ENCODE data around the gene SFXN1. TPM values are rescaled to one million over a fixed set of nuclear protein-coding genes. Genes with fewer than 3 reads are reported as not detected.
"Not testable (repeated sequence)": the region's sequence is repeated elsewhere in the genome, so short reads cannot be mapped to it uniquely, and the experiment has no call there.

SFXN1 gene
- total RNA-seq, 1 donor from 2014 or later, result 84.3 TPM

DNA sequence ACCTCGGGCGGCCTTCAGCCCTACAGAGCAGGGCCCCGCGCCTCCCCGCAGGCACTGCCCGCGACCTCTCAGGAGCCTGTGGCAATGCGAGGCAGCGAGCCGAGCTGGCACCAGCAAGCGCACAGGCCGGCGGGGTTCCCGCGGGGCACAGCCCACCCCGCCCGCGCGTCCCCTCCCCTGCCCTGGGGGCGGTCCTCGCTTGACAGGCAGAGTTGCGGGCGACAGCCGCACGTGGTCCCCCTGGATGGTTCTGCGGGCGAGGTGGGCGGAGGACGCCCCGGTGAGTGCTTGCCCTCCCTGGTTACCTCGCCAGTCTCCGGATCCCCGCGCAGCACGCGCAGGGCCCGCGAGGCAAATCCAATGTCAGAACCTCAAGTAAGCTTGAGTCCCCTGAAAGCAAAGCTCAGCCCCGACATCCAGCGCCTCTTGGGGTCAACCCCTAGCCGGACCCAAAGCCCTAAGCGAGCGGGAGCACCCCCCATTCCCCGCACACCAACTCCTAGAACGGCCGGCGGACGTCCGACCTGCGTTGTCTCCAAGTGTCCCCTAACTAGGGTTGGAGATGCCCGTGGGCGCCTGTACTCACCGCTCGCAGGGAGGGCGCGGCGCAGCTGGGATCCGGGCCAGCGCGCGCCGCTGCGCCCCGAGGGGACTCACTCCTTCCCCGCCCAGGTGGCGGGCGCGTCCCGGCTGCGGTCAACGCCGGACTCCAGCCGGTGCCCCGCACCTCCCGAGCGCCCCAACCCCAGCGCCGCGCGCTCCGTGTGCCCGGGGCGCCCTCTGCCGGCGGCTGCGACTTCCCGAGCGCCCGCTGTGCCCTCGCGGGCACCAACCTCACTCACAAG lies 34.1 kb upstream of the SFXN1 start, which contains the start of gene DRD1:
TSS of gene DRD1 (minus strand) at position 123 of the 845 bp plus-strand sequence. CDS start 1,083 bp downstream, outside the sequence.
- peak; percentile 74 for DNase-seq (ENCODE audit: extremely low spot score, unreplicated experiment)
- Mint-ChIP-seq H3K9me3 (no peaks in the 10 kb centered on the region), H3K27ac (no peak within 1 kb of the TSS), H3K4me1 (ENCODE audit: unreplicated experiment) (peaks cover 4% of the 10 kb centered on the region), H3K27me3 (peaks cover 78% of the 10 kb centered on the region), H3K4me3 (peak within 1 kb of the TSS; percentile 83), H3K36me3 (no peaks in the 10 kb centered on the region)
- TF ChIP-seq, protein P1, sequence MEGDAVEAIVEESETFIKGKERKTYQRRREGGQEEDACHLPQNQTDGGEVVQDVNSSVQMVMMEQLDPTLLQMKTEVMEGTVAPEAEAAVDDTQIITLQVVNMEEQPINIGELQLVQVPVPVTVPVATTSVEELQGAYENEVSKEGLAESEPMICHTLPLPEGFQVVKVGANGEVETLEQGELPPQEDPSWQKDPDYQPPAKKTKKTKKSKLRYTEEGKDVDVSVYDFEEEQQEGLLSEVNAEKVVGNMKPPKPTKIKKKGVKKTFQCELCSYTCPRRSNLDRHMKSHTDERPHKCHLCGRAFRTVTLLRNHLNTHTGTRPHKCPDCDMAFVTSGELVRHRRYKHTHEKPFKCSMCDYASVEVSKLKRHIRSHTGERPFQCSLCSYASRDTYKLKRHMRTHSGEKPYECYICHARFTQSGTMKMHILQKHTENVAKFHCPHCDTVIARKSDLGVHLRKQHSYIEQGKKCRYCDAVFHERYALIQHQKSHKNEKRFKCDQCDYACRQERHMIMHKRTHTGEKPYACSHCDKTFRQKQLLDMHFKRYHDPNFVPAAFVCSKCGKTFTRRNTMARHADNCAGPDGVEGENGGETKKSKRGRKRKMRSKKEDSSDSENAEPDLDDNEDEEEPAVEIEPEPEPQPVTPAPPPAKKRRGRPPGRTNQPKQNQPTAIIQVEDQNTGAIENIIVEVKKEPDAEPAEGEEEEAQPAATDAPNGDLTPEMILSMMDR (conservative IDR thresholded peaks at IDR 0.05), result peak; percentile 90

DNA sequence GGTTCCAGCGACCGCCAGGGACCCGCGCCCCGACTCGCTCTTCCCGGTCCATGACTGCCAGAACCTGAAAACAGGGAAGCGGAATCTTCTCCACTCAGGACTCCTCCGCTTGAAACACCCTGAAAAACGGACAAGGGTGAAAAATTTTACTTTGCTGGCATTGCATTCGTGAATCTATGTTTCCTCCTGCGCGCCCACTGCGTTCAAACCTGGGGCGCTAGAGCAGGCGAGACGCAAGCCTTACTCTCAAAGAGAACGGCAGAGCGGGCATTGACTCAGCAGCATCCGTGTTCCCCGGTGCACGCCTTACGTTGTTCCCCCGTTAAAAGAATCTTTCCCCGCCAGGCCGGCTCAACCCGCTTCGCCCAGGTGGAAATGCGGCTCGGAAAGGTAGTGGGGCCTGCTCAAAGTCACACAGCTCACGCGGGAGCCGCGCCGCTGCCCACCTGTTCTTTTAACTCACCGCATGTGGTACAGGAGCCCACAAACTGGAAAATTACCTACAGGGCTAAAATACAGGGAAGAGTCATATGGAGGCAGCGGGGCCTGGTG lies 33.4 kb upstream of the SFXN1 start:
- peaks cover 80% of the 10 kb centered on the region for H3K27me3 Mint-ChIP-seq
- no peak overlapping the region for H3K27ac Mint-ChIP-seq
- H3K4me3 Mint-ChIP-seq, result peak overlapping the region; percentile 83
- H3K9me3 Mint-ChIP-seq, result no peaks in the 10 kb centered on the region
- TF ChIP-seq, protein P1 (conservative IDR thresholded peaks at IDR 0.05), result peak; percentile 25
- DNase-seq (ENCODE audit: extremely low spot score, unreplicated experiment), result no peak
- peaks cover 4% of the 10 kb centered on the region for H3K4me1 Mint-ChIP-seq (ENCODE audit: unreplicated experiment)
- H3K36me3 Mint-ChIP-seq, result no peaks in the 10 kb centered on the region

DNA sequence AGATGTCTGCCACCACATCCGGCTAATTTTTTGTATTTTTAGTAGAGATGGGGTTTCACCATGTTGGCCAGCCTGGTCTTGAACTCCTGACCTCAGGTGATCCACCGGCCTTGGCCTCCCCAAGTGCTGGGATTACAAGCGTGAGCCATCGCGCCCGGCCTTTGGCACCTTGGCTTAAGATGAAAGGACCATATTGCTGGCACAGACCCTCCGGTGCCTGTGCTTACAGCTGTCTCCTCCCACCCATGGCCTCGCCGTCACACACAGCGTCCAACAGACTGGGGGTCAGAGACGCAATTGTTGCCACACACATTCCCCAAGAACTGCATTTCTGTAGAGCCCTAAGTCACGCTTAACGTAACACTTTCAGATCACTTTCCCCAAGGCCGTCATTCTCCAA lies 32.0 kb upstream of the SFXN1 start:
- H3K4me3 Mint-ChIP-seq; H3K27ac Mint-ChIP-seq; DNase-seq (ENCODE audit: extremely low spot score, unreplicated experiment); H3K4me1 Mint-ChIP-seq (ENCODE audit: unreplicated experiment); H3K36me3 Mint-ChIP-seq; H3K9me3 Mint-ChIP-seq: not testable (repeated sequence)
- peaks cover 77% of the 10 kb centered on the region for H3K27me3 Mint-ChIP-seq

DNA sequence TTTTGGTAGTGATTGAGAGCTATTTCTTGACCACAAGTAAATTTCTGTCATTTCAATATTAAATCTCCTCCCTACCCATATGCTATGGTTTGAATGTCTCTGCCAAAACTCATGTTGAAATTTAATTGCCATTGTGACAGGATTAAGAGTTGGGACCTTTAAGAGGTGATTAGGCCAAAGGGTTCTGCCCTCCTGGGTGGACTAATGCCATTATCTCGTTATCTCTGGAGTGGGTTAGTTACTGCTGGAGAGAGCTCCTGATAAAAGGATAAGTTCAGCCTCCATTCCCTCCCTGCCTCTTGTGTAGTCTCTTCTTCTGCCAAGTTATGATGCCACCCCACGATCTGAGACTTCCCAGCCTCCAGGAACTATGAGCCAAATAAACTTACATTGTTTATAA lies 30.8 kb upstream of the SFXN1 start:
- H3K27ac Mint-ChIP-seq, result no peak overlapping the region
- no peaks in the 10 kb centered on the region for H3K9me3 Mint-ChIP-seq
- TF ChIP-seq, protein P1 (conservative IDR thresholded peaks at IDR 0.05), result no peak

DNA sequence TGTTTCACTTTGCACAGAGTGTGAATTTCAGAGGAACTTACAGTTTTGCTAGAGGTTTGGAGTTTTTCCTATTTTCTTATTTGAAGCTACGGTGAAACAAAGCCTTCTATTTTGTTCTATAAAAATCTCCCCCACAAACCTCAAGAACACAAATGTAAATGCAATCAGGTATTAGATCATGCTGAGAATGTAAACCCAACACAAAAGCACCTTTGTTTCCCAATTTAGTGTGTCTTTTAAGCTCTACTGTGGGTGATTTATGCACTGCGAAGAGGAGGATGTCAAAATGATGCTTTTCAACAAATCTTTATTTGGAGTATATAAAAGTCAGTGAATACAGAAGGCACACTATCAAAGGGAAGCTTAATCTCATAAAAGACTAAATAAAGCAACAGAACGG lies 30.1 kb upstream of the SFXN1 start:
- H3K36me3 Mint-ChIP-seq, result no peaks in the 10 kb centered on the region
- no peak for DNase-seq (ENCODE audit: extremely low spot score, unreplicated experiment)
- peaks cover 4% of the 10 kb centered on the region for H3K4me1 Mint-ChIP-seq (ENCODE audit: unreplicated experiment)
- H3K27ac Mint-ChIP-seq, result no peak overlapping the region
- H3K27me3 Mint-ChIP-seq, result peaks cover 64% of the 10 kb centered on the region
- no peaks in the 10 kb centered on the region for H3K9me3 Mint-ChIP-seq
- no peak overlapping the region for H3K4me3 Mint-ChIP-seq
- TF ChIP-seq, protein P1 (conservative IDR thresholded peaks at IDR 0.05), result no peak

More for the DNA sequence above, 30.8 kb upstream of the SFXN1 start:
- H3K27me3 Mint-ChIP-seq, result peaks cover 68% of the 10 kb centered on the region
- H3K4me1 Mint-ChIP-seq (ENCODE audit: unreplicated experiment), result peaks cover 4% of the 10 kb centered on the region
- H3K36me3 Mint-ChIP-seq, result no peaks in the 10 kb centered on the region
- DNase-seq (ENCODE audit: extremely low spot score, unreplicated experiment), result no peak
- no peak overlapping the region for H3K4me3 Mint-ChIP-seq

DNA sequence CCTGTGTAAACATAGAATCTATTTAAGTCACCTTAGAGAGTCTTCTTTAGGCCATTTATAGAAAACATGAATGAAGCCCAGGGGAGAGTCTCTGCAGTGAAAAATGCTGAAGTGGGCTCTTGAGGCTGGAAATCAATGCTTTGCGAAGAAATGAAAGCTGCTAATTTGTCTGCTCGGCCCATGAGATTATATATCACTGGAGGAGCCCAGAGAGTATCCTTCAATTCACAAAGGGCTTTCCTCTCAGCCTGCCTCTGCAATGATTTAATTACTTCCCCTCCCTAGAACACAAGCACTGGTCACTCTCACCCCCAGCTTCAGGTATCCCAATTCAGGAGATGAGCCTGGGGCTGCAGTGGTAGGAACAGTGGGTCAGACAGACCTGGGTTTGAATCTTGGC lies 26.2 kb upstream of the SFXN1 start:
- no peak for DNase-seq (ENCODE audit: extremely low spot score, unreplicated experiment)
- TF ChIP-seq, protein P1 (conservative IDR thresholded peaks at IDR 0.05), result no peak
- peaks cover 44% of the 10 kb centered on the region for H3K27me3 Mint-ChIP-seq
- H3K36me3 Mint-ChIP-seq, result peaks cover 3% of the 10 kb centered on the region
- no peaks in the 10 kb centered on the region for H3K4me1 Mint-ChIP-seq (ENCODE audit: unreplicated experiment)
- no peak overlapping the region for H3K27ac Mint-ChIP-seq
- no peaks in the 10 kb centered on the region for H3K9me3 Mint-ChIP-seq
- no peak overlapping the region for H3K4me3 Mint-ChIP-seq

DNA sequence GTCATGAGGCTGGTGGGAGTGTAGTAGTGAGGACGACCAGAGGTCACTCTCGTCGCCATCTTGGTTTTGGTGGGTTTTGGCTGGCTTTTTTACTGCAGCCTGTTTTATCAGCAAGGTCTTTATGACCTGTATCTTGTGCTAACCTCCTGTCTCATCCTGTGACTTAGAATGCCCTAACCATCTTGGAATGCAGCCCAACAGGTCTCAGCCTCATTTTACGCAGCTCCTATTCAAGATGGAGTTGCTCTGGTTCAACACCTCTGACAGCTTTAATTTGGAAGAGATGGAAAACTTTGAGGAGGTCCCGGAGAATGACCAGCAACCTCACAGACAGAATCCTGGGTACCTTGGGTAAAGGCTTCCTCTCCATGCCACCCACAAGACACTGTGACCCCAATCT lies 24.0 kb upstream of the SFXN1 start:
- H3K27me3 Mint-ChIP-seq, result peaks cover 26% of the 10 kb centered on the region
- not testable (repeated sequence) for H3K36me3 Mint-ChIP-seq; H3K4me1 Mint-ChIP-seq (ENCODE audit: unreplicated experiment); H3K9me3 Mint-ChIP-seq; H3K4me3 Mint-ChIP-seq; DNase-seq (ENCODE audit: extremely low spot score, unreplicated experiment); H3K27ac Mint-ChIP-seq

Measured in type B pancreatic cell (in vitro differentiated cells).